ENCODE measurements around the gene RRP12.

RRP12 gene

GRCh38 chr10:97335188-97335619 is 65.9 kb downstream of the RRP12 start:
- no peak for DNase-seq (ENCODE audit: low spot score)

- peak; percentile 93 for DNase-seq (ENCODE audit: low spot score)
Observed at GRCh38 chr10:97334370-97335175, 66.6 kb downstream of the RRP12 start, which contains the start of gene FRAT2. Gene FRAT2 (minus strand): TSS chr10:97334729. CDS start chr10:97334572, 157 bp downstream.

DNA sequence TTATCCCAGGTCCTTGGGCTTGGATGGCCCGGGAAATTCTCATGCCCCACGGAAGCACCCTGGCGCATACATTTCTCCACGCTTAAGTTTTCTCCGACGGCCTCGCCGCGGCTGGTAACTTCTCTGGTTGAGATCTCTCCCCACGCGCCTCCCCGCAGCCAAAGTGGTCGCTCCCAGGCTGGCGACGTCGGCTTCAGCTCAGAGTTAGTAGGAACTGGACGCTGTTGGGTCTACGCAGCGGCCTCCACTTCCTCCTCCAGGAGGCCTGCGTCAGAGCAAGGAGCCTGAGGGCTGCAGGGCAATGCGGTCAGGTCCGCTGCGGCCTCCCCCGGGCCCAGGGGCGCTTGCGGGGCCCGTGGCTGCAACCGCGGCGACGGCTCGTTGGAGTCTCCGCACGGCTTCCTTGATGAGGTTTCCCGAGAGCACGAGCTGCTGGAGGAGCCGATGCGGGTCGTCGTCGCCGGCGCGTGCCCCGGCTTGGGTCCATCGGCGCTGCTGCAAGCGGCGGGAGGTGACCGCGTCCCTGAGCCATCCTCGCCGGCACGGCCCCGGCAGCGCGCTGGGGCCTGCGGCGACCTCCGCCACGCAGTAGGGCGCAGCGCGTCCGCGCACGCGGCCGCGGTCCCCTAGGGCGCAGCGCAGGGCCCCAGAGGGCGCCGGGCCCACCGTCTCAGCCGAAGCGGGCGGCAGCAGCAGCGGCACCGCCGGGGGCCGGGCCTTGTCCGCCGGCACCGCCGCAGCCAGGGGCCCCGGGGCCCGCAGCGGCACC is 67.4 kb downstream of the RRP12 start:
- DNase-seq (ENCODE audit: low spot score), result no peak

DNA sequence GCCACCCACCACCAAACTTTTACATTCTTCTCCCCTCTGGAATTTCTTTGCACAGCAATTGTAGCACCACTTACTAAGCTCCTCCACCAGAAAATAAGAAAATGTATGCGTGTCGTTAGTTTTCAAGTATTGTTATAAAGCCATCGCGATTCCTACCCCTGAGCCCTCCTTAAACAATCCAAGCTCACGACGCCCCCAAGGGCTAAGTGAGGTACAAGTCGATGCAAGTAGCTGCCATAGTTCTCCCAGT is 67.9 kb downstream of the RRP12 start:
- DNase-seq (ENCODE audit: low spot score), result no peak

DNA sequence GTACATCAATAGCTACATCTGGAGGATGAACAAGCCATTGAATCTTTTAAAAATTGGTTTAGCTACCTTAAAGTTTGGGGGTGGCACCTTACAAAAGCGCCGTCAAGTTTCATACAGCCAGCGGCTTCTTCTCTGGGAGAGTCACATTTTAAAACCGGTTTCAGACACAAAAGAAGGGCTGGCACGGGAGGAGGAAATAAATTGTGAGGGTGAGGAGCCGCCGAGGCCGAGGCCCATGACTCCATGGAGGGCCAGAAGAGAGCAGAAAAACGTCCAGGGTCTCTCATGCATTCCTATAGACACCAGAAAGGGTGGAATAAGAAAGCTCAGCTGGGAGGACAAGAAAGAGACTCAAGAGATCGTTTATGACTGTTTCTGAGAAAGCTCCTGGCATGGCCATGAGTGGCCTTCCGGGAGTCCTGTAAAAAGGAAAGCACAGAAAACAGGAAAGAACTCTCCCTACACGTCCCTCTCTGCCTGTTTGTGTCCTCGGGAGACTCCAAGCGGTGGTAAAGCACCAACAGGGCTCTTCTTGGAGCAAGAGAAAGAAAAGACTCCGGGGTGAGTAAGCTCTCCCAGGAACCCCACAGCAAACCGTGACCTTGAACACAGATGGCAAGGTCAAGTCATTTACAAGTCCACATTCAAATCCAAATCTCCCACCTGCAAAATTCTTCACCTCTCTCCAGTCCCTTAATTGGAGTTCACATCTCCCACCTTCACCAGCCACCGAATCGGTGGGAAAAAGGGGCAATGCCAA is 68.4 kb downstream of the RRP12 start:
- no peak for DNase-seq (ENCODE audit: low spot score)

DNA sequence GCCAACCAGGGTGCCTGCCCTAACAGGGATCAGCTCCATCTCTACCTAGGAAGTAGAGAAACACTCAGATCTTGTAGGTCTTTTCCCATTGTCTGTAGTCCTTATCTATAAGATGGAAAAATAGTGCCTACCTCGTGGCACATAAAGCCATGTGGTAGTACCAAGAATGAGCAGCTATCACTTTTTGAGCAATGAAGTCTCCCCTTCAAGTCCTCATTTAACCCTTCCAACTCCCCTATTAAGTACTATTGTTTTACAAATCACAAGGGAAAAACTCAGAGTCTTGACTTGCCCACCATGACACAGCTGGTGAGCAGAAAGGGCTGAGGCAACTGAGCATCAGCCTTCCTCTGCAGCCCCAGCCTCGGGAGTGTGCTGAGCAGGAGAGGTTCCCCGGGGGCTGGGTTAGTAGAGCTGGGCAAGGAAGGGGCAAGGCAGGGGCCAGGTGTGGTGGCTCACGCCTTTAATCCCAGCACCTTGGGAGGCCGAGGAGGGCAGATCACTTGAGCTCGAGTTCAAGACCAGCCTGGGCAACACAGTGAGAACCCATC is 69.9 kb downstream of the RRP12 start:
- DNase-seq (ENCODE audit: low spot score), result no peak

DNA sequence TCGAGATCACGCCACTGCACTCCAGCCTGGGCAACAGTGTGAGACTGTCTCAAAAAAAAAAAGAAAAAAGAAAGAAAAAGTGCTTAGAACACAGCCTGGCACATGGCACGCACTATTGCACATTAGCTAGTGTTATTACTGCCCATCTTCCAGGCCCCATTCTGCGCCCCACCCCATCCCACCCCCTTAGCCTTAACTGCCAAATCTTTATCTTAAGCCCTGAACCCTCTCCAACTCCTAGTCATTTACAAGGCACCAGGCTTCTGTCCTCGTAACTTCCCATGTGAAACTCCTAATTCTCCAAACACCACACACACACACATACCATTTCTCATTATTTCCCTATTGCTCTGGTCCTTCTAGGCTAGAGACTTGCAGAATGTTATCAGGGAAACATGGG is 71.4 kb downstream of the RRP12 start:
- DNase-seq (ENCODE audit: low spot score), result no peak

DNA sequence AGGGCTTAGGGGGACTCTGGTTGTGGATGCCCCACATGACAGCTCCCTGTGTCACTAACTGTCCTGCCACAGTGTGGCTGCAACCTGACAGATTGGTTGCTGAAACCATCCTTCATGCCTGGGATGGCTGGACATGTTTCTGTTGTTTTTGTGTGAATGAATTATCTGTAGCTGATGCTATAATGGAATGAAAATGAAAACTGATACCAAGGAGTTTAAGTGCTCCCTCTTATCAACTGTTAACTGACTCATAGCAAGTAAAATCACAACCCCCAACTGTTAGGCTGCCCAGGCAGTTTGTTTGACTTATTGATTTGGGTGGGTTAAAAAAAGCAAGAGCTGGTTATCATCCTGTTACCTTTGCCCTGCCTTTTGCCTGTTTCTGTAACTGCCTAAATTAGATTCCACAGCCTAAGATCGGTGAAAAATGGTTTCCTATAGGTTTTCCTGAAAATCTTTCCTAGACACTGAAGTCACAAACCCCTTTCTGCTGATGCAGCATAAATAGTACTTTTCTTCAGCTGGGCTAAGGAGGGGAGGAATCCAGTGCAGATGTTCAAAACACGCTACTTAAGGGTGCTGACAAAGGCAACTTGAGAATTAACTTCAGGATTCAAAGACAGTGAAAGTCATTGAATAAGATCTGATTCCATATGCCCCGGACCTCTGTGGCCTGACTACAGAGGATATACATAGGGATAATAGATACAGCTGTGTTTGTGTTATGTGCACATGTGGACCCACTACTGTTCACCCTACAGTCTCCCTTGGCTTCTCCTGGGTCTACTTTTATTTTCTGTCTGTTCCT is 72.3 kb downstream of the RRP12 start:
- peak; percentile 71 for DNase-seq (ENCODE audit: low spot score)

DNA sequence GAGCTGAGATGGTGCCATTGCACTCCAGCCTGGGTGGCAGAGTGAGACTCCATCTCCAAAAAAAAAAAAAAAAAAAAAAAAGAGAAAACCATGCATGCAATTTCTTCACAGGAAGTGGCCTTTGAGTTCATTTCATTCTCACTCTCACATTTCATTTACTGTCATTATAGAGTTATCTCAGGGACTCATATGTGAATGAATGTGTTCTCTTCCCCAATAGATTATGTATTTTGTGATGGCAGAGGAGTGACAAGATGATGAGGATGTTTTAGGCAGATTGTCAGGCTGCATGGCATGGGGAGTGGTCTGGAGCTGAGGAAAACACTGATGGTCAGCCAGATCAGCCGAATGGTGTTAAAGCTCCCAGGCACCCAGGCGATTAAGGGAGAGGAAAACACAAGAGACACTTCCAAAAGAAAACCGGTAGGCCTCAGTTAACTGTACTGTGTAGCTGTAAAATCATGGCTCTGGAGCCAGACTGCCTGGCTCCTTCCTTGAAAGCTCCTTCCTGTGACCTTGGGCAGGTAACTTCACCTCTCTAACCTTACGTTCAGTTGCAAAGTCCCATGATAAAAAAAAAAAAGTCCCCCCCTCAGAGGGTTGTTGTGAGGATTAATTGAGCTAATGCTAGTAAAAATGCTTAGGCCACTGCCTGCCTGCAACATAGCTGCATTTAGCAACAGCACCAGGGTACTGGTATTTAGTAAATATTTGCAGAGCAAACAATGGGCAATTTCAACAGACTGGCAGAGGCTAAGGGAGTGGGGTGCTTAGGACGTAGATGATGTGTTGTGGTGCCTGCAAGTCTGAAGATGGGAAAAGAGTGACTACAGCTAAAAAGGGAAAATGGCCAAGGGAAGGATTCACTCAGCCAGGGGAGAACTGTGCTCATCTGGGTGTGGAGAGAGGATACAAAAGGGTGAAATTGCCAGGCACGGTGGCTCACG is 73.5 kb downstream of the RRP12 start:
- peak; percentile 79 for DNase-seq (ENCODE audit: low spot score)

DNA sequence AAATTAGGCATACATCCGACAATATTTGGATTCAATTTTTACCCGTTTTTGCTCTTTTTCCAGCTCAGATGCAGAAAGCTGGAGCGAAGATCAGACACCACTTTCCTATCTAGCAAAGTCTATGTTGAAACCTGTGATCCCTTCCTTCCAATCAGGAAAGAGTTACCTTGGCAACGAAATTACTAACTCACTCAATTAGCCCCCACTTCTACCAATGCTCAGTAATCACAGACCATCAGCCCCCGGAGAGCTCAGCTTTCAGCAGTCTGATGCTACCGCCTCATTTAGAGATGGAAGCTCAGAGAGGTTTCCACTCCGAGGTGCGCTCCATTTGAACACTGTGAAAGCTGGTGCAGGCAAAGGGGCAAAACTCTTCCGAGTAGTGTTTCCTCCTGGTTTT is 75.4 kb downstream of the RRP12 start:
- no peak for DNase-seq (ENCODE audit: low spot score)

GRCh38 chr10:97323501-97323900 is 77.6 kb downstream of the RRP12 start:
- DNase-seq (ENCODE audit: low spot score), result no peak

GRCh38 chr10:97321804-97322190 is 79.3 kb downstream of the RRP12 start:
- DNase-seq (ENCODE audit: low spot score), result no peak

- no peak for DNase-seq (ENCODE audit: low spot score)
Observed at GRCh38 chr10:97321032-97321803, 79.9 kb downstream of the RRP12 start.

DNA sequence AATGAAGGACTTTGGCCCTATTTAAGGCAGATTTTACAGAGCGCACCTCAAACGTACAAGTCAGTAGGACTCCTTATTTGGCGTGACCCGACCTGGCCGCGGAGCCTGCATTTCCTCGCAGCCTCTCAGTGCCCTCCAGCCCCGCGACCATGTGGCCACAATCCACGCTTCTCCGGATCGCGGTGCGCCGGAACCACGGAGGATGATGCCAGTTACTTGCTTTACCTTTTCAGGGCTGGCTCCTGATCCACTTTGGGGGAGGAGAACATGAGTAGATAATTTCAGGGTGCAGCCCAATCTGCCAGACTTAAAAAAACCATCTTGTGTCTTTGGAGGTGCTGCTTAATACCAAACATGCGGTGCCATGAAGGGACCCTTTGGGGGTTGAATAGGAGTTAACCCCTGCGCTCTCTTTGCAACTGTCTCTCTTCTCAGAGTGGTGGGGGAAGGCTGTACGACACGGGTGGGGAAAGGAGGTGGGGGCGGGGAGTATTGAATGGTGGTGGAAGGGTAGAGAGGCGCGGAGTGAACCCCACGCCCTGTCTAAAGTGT is 80.6 kb downstream of the RRP12 start:
- no peak for DNase-seq (ENCODE audit: low spot score)

DNA sequence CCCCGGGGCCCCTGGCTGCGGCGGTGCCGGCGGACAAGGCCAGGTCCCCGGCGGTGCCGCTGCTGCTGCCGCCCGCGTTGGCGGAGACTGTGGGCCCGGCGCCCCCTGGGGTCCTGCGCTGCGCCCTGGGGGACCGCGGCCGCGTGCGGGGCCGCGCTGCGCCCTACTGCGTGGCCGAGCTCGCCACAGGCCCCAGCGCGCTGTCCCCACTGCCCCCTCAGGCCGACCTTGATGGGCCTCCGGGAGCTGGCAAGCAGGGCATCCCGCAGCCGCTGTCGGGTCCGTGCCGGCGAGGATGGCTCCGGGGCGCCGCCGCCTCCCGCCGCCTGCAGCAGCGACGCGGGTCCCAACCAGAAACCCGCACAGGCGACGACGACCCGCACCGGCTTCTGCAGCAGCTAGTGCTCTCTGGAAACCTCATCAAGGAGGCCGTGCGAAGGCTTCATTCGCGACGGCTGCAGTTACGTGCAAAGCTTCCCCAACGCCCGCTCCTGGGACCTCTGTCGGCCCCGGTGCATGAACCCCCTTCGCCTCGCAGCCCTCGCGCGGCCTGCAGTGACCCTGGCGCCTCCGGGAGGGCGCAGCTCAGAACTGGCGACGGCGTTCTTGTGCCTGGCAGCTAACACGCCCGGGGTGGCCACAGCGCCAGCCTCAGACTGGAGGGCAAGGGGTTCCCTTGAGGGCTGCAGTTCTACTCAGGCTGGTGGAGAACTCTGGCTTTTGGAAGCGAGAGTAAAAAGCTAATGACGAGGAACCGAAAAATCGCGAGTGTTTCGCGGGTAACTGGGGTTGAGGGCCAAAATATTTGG is 81.3 kb downstream of the RRP12 start:
- DNase-seq (ENCODE audit: low spot score), result no peak

DNA sequence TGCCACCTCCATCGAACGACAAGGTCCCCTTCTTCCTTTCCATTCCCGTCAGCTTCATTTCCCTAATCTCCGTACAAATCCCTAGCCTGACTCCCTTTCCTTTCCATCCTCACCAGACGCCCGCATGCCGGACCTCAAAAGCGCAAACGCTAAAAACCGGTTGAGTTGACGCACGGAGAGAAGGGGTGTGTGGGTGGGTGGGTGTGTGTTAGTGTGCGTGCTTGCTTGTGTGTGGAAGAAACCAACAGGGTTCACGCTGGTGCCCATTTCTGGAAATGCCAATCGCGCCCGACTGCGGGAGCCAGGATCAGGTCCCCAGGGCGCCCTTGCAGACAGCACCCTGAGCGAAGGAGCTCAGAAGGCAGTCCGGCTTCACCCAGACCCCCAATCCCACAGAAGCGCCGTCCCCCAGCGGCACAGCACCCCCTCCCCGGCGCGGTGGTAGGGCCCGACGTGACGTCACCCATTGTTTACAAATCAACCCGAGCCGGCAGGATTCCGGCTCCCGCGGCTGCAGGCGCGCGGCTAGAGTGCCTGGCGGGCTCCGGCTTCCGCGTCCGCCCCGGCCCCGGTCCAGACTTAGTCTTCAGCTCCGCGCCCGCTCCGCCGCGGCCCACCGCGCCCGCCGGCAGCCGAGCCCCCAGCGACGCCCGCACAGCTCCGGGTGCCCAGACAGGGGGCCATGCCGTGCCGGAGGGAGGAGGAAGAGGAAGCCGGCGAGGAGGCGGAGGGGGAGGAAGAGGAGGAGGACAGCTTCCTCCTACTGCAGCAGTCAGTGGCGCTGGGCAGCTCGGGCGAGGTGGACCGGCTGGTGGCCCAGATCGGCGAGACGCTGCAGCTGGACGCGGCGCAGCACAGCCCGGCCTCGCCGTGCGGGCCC is 82.1 kb downstream of the RRP12 start, which contains the start of gene FRAT1:
FRAT1 (plus strand) TSS at position 500 of the 880 bp plus-strand sequence; CDS start at position 683, 183 bp downstream.
- no peak for DNase-seq (ENCODE audit: low spot score)

GRCh38 chr10:97314671-97315070 is 86.5 kb downstream of the RRP12 start:
- DNase-seq (ENCODE audit: low spot score), result no peak

Measured in HuH-7.5 (cell line).